ENCODE measurements around the gene DNAJC30. TPM values are rescaled to one million over a fixed set of nuclear protein-coding genes. Genes with fewer than 3 reads are reported as not detected.

Gene DNAJC30
- total RNA-seq, 1 donor: 3.0 TPM

- H3K4me3 ChIP-seq (ENCODE audit: low read depth, low read length): no peak overlapping the region
- no peak for DNase-seq (ENCODE audit: low read depth)
- TF ChIP-seq, protein P1, sequence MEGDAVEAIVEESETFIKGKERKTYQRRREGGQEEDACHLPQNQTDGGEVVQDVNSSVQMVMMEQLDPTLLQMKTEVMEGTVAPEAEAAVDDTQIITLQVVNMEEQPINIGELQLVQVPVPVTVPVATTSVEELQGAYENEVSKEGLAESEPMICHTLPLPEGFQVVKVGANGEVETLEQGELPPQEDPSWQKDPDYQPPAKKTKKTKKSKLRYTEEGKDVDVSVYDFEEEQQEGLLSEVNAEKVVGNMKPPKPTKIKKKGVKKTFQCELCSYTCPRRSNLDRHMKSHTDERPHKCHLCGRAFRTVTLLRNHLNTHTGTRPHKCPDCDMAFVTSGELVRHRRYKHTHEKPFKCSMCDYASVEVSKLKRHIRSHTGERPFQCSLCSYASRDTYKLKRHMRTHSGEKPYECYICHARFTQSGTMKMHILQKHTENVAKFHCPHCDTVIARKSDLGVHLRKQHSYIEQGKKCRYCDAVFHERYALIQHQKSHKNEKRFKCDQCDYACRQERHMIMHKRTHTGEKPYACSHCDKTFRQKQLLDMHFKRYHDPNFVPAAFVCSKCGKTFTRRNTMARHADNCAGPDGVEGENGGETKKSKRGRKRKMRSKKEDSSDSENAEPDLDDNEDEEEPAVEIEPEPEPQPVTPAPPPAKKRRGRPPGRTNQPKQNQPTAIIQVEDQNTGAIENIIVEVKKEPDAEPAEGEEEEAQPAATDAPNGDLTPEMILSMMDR (IDR thresholded peaks at IDR 0.05; ENCODE audit: insufficient read depth, low read depth, low read length): no peak
Observed at GRCh38 chr7:73706126-73707044, 23.1 kb upstream of the DNAJC30 start.

DNA sequence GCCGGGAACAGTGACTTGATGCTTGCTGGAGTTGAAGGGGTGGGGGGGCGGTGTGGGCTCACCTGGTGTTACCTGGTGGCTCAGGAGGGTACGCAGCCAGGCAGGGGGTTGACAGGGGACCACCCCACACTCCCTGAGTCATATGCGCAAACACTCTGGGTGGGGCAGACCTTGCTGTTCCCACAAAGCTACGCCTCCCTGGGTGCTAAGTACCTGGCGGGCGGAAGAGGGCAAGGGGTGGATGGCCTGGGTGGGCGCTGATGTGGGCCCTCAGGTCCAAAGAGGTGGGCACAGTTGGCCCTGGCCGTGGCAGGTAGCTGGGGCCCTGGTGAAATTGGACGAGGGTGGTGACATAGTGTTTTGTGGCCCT is 22.3 kb upstream of the DNAJC30 start:
- DNase-seq (ENCODE audit: low read depth): no peak
- TF ChIP-seq, protein P1 (IDR thresholded peaks at IDR 0.05; ENCODE audit: insufficient read depth, low read depth, low read length): no peak
- H3K4me3 ChIP-seq (ENCODE audit: low read depth, low read length): no peak overlapping the region

DNA sequence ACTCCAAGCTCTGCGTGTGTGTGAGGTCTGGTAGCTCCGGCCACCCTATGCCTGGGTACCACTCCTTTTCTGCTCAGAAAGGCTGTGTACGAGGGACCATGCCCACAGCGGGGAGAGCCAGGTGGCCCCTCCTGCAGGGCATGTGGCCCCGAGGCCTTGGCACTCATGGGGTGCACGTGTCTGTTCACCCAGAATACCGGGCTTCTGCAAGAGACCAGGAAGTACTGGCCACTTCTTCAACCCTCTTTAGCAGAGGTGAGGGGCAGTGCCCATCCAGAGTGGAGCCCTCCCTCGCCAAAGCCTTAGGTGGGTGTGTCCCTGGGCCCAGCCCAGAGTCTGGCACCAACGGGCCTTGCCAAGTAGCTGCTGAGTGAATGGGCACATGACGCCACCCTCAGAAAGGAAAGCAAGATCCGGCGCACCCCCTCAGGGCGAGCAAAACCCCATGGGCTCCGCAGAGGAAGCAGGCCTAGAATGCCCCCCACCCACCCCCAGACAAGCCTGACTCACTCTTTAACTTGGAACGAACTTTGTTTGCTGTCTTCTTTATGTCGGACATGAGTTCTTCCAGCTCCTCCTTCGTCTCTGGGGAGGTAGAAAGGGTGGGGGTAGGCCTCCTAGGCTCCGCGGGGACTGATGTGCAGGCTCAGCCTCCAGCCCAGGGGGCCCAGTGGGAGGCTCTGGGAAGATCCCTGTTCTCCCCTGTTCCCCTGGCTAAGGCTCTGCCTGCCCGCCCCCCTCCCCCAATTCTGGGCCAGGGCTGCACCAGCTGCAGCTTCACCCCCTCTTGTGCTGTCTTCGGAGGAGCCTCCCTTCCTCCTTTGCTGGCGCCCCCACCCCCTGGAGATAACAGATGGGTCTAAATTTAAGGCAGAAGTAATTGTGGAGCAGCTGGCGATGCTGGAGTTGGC is 21.6 kb upstream of the DNAJC30 start:
- no peak overlapping the region for H3K4me3 ChIP-seq (ENCODE audit: low read depth, low read length)
- TF ChIP-seq, protein P1 (IDR thresholded peaks at IDR 0.05; ENCODE audit: insufficient read depth, low read depth, low read length): no peak
- DNase-seq (ENCODE audit: low read depth): peak; percentile 56

- TF ChIP-seq, protein P1 (IDR thresholded peaks at IDR 0.05; ENCODE audit: insufficient read depth, low read depth, low read length): no peak
- DNase-seq (ENCODE audit: low read depth): peak; percentile 58
Observed at GRCh38 chr7:73703757-73704639, 20.7 kb upstream of the DNAJC30 start.

DNA sequence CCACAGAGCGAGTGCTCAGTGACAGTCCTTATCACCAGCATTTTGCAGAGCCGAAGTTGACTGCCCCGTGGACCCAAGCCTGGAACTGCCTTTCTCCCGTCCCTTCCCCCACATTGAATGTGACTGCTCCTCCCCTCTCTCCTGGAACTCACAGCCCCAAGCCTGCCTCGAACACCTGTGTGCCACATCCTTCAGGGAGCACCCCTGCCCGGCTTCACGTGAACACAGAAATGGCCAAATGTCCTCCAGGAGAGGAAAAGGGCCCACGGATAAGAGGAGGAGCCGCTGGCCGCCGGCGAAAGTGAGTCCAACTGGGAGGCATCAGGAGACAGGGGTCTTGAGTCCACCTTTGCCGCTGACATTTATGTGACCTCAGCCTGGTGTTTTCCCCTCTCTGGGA is 20.0 kb upstream of the DNAJC30 start:
- DNase-seq (ENCODE audit: low read depth): no peak
- no peak overlapping the region for H3K4me3 ChIP-seq (ENCODE audit: low read depth, low read length)
- TF ChIP-seq, protein P1 (IDR thresholded peaks at IDR 0.05; ENCODE audit: insufficient read depth, low read depth, low read length): no peak

More at GRCh38 chr7:73703757-73704639, 20.7 kb upstream of the DNAJC30 start:
- no peak overlapping the region for H3K4me3 ChIP-seq (ENCODE audit: low read depth, low read length)

DNA sequence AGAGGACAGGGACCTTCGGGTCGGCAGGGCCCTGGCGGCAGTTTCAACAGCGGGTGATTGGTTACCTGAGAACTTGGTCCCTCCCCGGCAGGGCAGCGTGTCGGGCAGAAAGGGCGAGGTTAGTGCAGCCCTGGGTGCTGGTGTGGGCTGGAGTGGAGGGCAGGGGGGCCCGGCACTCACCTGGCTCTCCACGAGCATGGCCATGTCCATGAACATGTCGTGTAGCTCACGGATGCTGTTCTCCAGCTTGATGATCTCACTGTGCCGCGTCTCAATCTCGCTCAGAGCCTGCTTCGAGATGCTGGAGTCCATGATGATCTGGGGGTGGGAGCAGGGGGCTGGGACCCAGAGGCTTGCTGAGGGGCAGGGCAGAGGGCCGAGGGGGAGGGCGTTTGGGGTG is 19.4 kb upstream of the DNAJC30 start:
- TF ChIP-seq, protein P1 (IDR thresholded peaks at IDR 0.05; ENCODE audit: insufficient read depth, low read depth, low read length): no peak
- DNase-seq (ENCODE audit: low read depth): no peak
- H3K4me3 ChIP-seq (ENCODE audit: low read depth, low read length): no peak overlapping the region
